Measurements from ENCODE around the gene TLR5.
A peak's percentile ranks its signal among the peaks of the same experiment; 100 is the strongest.

TLR5 gene

DNA sequence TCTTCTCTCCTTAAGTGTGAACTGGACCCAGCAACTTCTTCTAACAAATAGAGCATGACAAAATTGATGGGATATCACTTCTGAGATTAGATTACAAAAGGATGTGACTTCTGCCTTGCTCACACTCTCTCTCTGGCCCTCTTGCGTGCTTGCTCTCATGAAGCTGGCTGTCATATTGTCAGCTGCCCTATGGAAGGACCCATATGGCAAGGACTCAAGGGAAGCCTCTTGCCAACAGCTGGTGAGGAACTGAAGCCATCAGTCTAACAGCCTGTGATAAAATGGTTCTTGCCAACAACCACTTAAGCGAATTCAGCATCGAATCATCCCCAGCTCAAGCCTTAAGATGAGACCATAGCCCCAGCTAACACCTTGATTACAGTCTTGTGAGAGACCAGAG is 4.8 kb upstream of the TLR5 start:
- DNase-seq (ENCODE audit: low read depth) = no peak
- no peak overlapping the region for H3K4me3 ChIP-seq (ENCODE audit: low read depth, low read length)
- TF ChIP-seq, protein P1, sequence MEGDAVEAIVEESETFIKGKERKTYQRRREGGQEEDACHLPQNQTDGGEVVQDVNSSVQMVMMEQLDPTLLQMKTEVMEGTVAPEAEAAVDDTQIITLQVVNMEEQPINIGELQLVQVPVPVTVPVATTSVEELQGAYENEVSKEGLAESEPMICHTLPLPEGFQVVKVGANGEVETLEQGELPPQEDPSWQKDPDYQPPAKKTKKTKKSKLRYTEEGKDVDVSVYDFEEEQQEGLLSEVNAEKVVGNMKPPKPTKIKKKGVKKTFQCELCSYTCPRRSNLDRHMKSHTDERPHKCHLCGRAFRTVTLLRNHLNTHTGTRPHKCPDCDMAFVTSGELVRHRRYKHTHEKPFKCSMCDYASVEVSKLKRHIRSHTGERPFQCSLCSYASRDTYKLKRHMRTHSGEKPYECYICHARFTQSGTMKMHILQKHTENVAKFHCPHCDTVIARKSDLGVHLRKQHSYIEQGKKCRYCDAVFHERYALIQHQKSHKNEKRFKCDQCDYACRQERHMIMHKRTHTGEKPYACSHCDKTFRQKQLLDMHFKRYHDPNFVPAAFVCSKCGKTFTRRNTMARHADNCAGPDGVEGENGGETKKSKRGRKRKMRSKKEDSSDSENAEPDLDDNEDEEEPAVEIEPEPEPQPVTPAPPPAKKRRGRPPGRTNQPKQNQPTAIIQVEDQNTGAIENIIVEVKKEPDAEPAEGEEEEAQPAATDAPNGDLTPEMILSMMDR (IDR thresholded peaks at IDR 0.05; ENCODE audit: insufficient read depth, low read depth, low read length, missing control alignments) = no peak

DNA sequence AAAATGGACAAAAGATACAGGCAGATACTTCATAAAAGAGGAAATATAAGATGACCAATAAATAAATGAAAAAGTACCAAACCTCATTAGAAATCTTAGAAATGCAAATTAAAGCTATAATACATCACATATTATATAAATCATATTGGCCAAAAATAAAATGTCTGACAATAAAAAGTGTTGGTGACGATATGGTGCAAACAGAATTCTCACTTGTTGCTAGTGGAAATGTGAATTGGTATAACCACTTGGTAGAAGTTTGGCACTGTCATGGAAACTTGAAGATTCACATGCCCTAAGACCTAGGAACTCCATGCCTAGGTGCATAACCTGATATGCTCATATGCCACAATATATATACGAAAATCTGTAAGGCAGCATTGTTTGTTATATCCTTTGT is 4.4 kb upstream of the TLR5 start:
- TF ChIP-seq, protein P1 (IDR thresholded peaks at IDR 0.05; ENCODE audit: insufficient read depth, low read depth, low read length, missing control alignments) = no peak
- no peak for DNase-seq (ENCODE audit: low read depth)
- no peak overlapping the region for H3K4me3 ChIP-seq (ENCODE audit: low read depth, low read length)

DNA sequence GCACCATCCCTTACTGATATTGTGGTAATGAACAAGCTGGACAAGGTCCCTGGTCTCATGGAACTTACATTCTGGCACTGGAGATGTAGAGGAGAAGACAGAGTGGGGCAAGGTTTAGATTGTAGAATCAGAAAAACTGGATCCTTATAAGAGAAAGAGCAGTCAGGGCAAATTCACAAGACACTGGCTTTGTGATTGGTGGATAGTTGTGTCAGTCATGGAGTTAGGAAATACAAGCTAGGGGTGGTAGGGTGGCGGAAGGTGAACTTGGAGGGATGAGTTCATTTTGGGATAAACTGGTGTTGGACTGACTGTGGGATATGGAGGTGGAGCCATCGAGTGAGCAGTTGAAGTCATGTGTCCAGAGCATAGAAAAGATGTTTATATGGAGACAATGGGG is 3.7 kb upstream of the TLR5 start:
- DNase-seq (ENCODE audit: low read depth) = no peak
- TF ChIP-seq, protein P1 (IDR thresholded peaks at IDR 0.05; ENCODE audit: insufficient read depth, low read depth, low read length, missing control alignments) = no peak
- H3K4me3 ChIP-seq (ENCODE audit: low read depth, low read length) = no peak overlapping the region

DNA sequence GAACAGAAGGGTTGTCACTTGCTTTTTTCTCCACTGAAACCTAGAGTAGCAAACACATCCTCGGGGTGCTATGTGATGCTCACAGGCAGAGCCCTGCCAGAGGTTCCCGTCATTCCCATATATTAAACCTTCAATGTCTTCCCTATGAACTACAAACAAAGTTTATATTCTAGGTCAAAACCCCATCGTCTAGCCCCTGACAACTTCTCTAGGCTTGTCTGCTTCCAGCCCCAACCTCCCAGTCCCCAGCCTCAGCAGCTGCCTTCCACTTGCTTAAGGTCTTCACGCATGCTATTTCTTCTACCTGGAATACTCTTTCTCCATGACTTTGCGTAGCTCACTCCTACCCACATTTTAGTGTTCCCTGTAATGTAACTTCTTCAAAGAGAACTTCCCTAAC is 1.9 kb upstream of the TLR5 start:
- H3K4me3 ChIP-seq (ENCODE audit: low read depth, low read length) = no peak overlapping the region
- DNase-seq (ENCODE audit: low read depth) = no peak
- TF ChIP-seq, protein P1 (IDR thresholded peaks at IDR 0.05; ENCODE audit: insufficient read depth, low read depth, low read length, missing control alignments) = no peak

DNA sequence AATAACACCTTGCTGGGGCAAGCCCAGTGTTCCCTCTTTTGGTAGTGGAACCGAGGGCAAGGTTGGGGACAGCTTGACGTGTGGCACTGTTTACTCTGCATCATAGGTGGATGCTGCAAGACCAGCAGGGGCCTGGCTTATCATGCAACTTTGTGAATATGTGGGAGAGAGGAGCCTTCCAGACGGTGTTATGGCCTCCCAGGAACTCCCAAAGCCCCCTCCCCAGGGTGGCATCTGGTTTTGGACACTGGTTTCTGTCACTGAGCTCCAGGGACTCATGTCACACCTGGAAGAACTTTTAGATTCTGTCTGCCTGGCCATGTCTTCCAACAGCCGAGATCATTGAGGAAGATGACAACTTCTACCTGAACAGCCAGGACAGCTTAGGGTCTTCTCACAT is 1.4 kb upstream of the TLR5 start:
- TF ChIP-seq, protein P1 (IDR thresholded peaks at IDR 0.05; ENCODE audit: insufficient read depth, low read depth, low read length, missing control alignments) = no peak
- DNase-seq (ENCODE audit: low read depth) = no peak
- no peak overlapping the region for H3K4me3 ChIP-seq (ENCODE audit: low read depth, low read length)

DNA sequence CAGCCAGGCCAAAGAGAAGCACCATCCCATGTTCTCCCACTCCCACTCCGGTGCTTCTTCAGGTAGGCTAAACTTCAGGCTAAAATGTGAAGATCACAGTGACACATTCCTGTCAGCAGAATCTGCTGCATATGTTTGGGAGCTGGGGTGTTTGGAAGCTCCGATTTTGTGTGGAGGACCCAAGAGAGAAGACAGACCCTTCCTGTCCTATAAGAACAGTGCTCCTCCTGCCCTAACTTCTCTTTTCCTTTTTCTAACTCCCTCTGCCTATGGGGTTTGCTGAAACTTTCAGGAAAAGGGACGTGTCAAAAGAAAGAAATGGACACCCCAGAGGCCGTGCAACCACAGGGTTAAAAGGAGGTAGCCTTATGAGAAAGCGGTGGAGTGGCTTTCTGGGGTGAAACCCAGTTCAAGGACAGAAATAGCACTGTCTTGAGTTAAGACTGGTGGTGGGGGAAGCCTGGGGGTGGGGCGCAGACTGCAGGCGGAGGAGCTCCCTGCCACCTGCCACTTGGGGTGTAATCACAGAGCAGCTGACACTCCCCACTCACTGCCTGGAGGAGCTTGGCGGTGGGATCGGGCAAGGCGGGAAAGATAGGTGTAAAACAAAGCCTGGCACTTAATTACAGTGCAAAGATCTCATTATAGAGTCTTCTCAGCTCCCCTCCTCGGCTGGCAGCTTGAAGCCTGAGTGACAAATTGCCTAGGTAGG is 645 bp upstream of the TLR5 start:
- DNase-seq (ENCODE audit: low read depth) = peak; percentile 62
- H3K4me3 ChIP-seq (ENCODE audit: low read depth, low read length) = no peak overlapping the region

More for the DNA sequence above, 645 bp upstream of the TLR5 start:
- TF ChIP-seq, protein P1 (IDR thresholded peaks at IDR 0.05; ENCODE audit: insufficient read depth, low read depth, low read length, missing control alignments) = no peak
